NT2/D1 (cell line): ENCODE results near the gene RASA2.

Source experiments
- DNase-seq: peaks from one replicate; pipeline ENCODE4 v3.0.0-alpha.2; 2011; ENCODE audit warnings: low read depth, low spot score
- H3K27me3 ChIP-seq: 2 replicates; pipeline ENCODE4 v1.6.0; 2011; ENCODE audit warnings: mild to moderate bottlenecking; ENCODE audit not compliant: insufficient read length, insufficient read depth
- H3K36me3 ChIP-seq: 2 replicates; pipeline ENCODE4 v1.6.1; 2011; ENCODE audit warnings: mild to moderate bottlenecking, low read length, mixed read lengths; ENCODE audit not compliant: insufficient read depth, insufficient read length
- H3K4me1 ChIP-seq: 2 replicates; pipeline ENCODE4 v1.5.1; 2011; ENCODE audit not compliant: insufficient read depth, insufficient read length
- H3K4me3 ChIP-seq: 2 replicates; pipeline ENCODE4 v1.5.1; 2011; ENCODE audit warnings: low read depth; ENCODE audit not compliant: insufficient read length
- H3K9ac ChIP-seq: 2 replicates; pipeline ENCODE4 v1.6.0; 2011; ENCODE audit warnings: low read depth; ENCODE audit not compliant: insufficient read length
- H3K9me3 ChIP-seq: 2 replicates; pipeline ENCODE4 v1.5.1; 2011; ENCODE audit warnings: mild to moderate bottlenecking, low read length; ENCODE audit not compliant: insufficient read depth
- SUZ12 ChIP-seq: IDR thresholded peaks from 2 replicates; pipeline ENCODE4 v1.6.1; 2011; ENCODE audit not compliant: insufficient read length, insufficient read depth; ENCODE audit errors: extremely low read depth
- YY1 ChIP-seq: IDR thresholded peaks from 2 replicates; pipeline ENCODE4 v1.6.1; 2011; ENCODE audit not compliant: insufficient read length, insufficient read depth
- ZNF274 ChIP-seq: IDR thresholded peaks from 2 replicates; pipeline ENCODE4 v1.6.1; 2011; ENCODE audit warnings: mild to moderate bottlenecking, low read depth, low read length

Gene RASA2

GRCh38 chr3:141602706-141603105 lies 115.9 kb downstream of the RASA2 start:
- H3K9ac ChIP-seq = no peak overlapping the region
- TF ChIP-seq SUZ12 (no peak), ZNF274 (no peak), YY1 (no peak)
- no peaks in the 10 kb centered on the region; the same call in 1 of the 2 replicates for H3K9me3 ChIP-seq
- DNase-seq = no peak
- no peaks in the 10 kb centered on the region for H3K4me1 ChIP-seq
- H3K36me3 ChIP-seq = peaks cover 9% of the 10 kb centered on the region
- no peaks in the 10 kb centered on the region for H3K27me3 ChIP-seq
- no peak overlapping the region for H3K4me3 ChIP-seq

GRCh38 chr3:141603473-141604035 lies 116.7 kb downstream of the RASA2 start:
- no peak for DNase-seq
- Histone ChIP-seq H3K9ac (no peak overlapping the region), H3K4me3 (no peak overlapping the region), H3K9me3 (no peaks in the 10 kb centered on the region; the same call in 1 of the 2 replicates), H3K27me3 (no peaks in the 10 kb centered on the region), H3K36me3 (peaks cover 14% of the 10 kb centered on the region), H3K4me1 (no peaks in the 10 kb centered on the region)
- TF ChIP-seq SUZ12 (no peak), ZNF274 (no peak), YY1 (no peak)

- TF ChIP-seq SUZ12 (no peak), YY1 (no peak)
- Histone ChIP-seq H3K9me3 (no peaks in the 10 kb centered on the region; the same call in 1 of the 2 replicates), H3K9ac (no peak overlapping the region), H3K36me3 (peaks cover 16% of the 10 kb centered on the region), H3K4me1 (no peaks in the 10 kb centered on the region), H3K4me3 (no peak overlapping the region), H3K27me3 (no peaks in the 10 kb centered on the region)
- no peak for DNase-seq
These were observed 119.1 kb downstream of the RASA2 start for GRCh38 chr3:141605883-141606282.

- Histone ChIP-seq H3K9ac (no peak overlapping the region), H3K36me3 (peaks cover 36% of the 10 kb centered on the region), H3K27me3 (no peaks in the 10 kb centered on the region), H3K4me3 (no peak overlapping the region), H3K4me1 (no peaks in the 10 kb centered on the region), H3K9me3 (no peaks in the 10 kb centered on the region)
- TF ChIP-seq YY1 (no peak), ZNF274 (no peak), SUZ12 (no peak)
- DNase-seq = no peak
These were observed 121.6 kb downstream of the RASA2 start for GRCh38 chr3:141608438-141608837.

- DNase-seq = no peak
- Histone ChIP-seq H3K36me3 (peaks cover 36% of the 10 kb centered on the region), H3K27me3 (no peaks in the 10 kb centered on the region), H3K9me3 (no peaks in the 10 kb centered on the region), H3K9ac (no peak overlapping the region), H3K4me3 (no peak overlapping the region), H3K4me1 (no peaks in the 10 kb centered on the region)
- TF ChIP-seq SUZ12 (no peak), ZNF274 (no peak), YY1 (no peak)
These were observed 124.1 kb downstream of the RASA2 start for GRCh38 chr3:141610939-141611338.

GRCh38 chr3:141618103-141618910 lies 131.5 kb downstream of the RASA2 start:
- Histone ChIP-seq H3K9ac (no peak overlapping the region), H3K36me3 (no peaks in the 10 kb centered on the region), H3K9me3 (no peaks in the 10 kb centered on the region; the same call in 1 of the 2 replicates), H3K4me1 (no peaks in the 10 kb centered on the region), H3K27me3 (no peaks in the 10 kb centered on the region), H3K4me3 (no peak overlapping the region)
- TF ChIP-seq ZNF274 (no peak), SUZ12 (no peak), YY1 (no peak)
- DNase-seq = no peak

GRCh38 chr3:141618938-141619337 lies 132.1 kb downstream of the RASA2 start:
- H3K9ac ChIP-seq = no peak overlapping the region
- DNase-seq = peak; percentile 39
- no peak overlapping the region for H3K4me3 ChIP-seq
- H3K4me1 ChIP-seq = no peaks in the 10 kb centered on the region
- TF ChIP-seq SUZ12 (no peak), YY1 (no peak), ZNF274 (no peak)
- H3K36me3 ChIP-seq = no peaks in the 10 kb centered on the region
- no peaks in the 10 kb centered on the region for H3K27me3 ChIP-seq
- H3K9me3 ChIP-seq = no peaks in the 10 kb centered on the region; the same call in 1 of the 2 replicates
